Measurements from ENCODE around the gene TMEM184B. TPM values are rescaled to one million over a fixed set of nuclear protein-coding genes. Genes with fewer than 3 reads are reported as not detected.

TMEM184B gene
- total RNA-seq, 1 donor from 2014 or later = 81.0 TPM

DNA sequence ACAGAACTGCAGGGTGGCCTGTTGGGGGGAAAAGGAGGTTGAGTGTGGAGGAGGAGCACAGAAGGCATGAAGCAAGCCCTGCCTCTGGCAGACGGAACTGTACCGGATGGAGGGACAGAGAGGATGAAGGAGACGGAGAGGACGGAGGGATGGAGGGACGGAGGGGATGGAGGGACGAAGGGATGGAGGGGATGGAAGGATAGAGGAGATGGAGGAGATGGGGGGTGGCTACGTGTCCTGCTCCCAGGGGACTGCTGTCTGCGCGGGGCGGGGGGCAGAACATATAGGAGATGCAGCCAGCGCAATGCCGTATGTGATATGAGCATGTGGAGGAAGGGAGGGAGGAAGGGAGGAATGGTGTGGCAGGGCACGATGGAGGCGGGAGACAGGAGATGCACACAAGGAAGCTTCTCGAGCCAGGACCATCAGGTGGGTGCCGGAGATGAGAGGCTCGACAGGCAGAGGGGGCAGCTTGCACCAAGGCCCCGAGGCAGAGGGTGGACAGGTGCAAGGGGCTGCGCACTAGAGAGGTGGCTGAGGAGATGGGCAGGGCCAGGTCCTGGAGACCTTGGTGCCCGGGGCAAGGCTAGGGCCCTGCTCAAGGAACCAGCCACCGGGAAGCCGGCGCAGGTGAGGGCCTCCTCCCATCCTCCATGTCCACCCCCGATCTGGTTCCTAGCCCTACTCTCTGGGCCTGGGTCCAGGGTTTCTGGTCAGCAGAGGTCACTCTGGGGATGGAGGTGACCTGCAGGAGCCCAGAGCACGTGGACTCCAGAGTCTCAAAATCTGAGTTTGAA lies 45.8 kb downstream of the TMEM184B start:
- no peak overlapping the region for H3K27ac Mint-ChIP-seq (ENCODE audit: unreplicated experiment)
- no peaks in the 10 kb centered on the region for H3K36me3 Mint-ChIP-seq (ENCODE audit: unreplicated experiment)
- no peaks in the 10 kb centered on the region for H3K9me3 Mint-ChIP-seq (ENCODE audit: unreplicated experiment)

DNA sequence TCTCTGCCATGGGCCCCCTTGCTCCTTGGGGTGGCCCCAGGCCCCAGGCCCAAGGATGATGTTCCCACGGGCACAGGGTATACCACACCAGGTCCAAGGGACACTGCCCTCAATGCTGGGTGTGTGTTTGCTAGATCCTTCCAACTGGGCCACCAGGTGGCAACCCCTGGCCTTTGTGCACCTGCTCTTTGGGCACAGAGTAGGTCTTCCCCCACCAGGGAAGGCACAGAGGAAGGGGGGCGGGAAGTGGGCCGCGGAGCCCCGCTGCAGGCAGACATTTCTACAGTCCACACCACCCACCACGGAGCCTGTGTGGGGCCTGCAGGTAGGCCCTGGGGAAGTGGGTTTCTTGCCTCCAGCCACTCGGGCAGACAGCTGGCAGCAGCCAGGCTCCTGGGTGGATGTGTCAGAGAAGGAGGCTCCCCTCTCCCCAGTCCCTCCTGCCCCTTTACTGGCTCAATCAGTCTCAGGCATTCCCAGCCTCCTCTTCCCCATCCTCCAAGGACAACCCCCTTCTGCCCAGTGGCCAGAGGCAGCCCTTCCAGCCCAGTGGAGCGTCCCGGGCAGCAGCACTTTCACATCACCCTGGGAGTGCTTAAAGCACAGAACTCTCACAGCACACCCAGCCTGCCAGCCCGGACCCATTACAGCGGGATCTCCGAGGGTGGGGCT lies 49.4 kb downstream of the TMEM184B start:
- Mint-ChIP-seq H3K9me3 (ENCODE audit: unreplicated experiment) (peaks cover 4% of the 10 kb centered on the region), H3K27me3 (ENCODE audit: unreplicated experiment) (peaks cover 8% of the 10 kb centered on the region), H3K27ac (ENCODE audit: unreplicated experiment) (no peak overlapping the region), H3K4me3 (ENCODE audit: unreplicated experiment) (no peak overlapping the region), H3K4me1 (ENCODE audit: low read depth, unreplicated experiment) (peaks cover 19% of the 10 kb centered on the region), H3K36me3 (ENCODE audit: unreplicated experiment) (no peaks in the 10 kb centered on the region)
- TF ChIP-seq, protein P1, sequence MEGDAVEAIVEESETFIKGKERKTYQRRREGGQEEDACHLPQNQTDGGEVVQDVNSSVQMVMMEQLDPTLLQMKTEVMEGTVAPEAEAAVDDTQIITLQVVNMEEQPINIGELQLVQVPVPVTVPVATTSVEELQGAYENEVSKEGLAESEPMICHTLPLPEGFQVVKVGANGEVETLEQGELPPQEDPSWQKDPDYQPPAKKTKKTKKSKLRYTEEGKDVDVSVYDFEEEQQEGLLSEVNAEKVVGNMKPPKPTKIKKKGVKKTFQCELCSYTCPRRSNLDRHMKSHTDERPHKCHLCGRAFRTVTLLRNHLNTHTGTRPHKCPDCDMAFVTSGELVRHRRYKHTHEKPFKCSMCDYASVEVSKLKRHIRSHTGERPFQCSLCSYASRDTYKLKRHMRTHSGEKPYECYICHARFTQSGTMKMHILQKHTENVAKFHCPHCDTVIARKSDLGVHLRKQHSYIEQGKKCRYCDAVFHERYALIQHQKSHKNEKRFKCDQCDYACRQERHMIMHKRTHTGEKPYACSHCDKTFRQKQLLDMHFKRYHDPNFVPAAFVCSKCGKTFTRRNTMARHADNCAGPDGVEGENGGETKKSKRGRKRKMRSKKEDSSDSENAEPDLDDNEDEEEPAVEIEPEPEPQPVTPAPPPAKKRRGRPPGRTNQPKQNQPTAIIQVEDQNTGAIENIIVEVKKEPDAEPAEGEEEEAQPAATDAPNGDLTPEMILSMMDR (IDR thresholded peaks at IDR 0.05; ENCODE audit: partially characterized antibody, unreplicated experiment) = no peak
- DNase-seq = no peak

More for the DNA sequence above, 45.8 kb downstream of the TMEM184B start:
- Mint-ChIP-seq H3K27me3 (ENCODE audit: unreplicated experiment) (peaks cover 6% of the 10 kb centered on the region), H3K4me1 (ENCODE audit: low read depth, unreplicated experiment) (peaks cover 13% of the 10 kb centered on the region), H3K4me3 (ENCODE audit: unreplicated experiment) (no peak overlapping the region)
- TF ChIP-seq, protein P1 (IDR thresholded peaks at IDR 0.05; ENCODE audit: partially characterized antibody, unreplicated experiment) = no peak
- DNase-seq = no peak

DNA sequence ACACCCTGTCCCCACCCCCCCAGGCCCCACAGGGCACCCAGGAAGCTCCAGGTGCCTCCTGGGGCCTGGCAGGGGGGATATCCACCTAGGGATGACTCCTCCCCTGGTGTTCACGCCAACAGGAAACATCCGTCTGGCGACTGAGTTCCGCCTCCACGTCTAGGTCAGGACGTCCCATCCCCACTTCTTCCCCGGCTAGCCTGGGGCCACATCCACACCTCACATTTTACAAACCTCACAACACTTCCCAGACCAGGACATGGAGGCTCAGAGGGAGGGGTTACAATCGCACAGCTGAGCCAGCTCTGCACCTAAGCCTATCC lies 50.1 kb downstream of the TMEM184B start:
- peaks cover 8% of the 10 kb centered on the region for H3K27me3 Mint-ChIP-seq (ENCODE audit: unreplicated experiment)
- TF ChIP-seq, protein P1 (IDR thresholded peaks at IDR 0.05; ENCODE audit: partially characterized antibody, unreplicated experiment) = no peak
- DNase-seq = no peak
- no peaks in the 10 kb centered on the region for H3K36me3 Mint-ChIP-seq (ENCODE audit: unreplicated experiment)
- H3K9me3 Mint-ChIP-seq (ENCODE audit: unreplicated experiment) = peaks cover 4% of the 10 kb centered on the region
- H3K27ac Mint-ChIP-seq (ENCODE audit: unreplicated experiment) = no peak overlapping the region
- no peak overlapping the region for H3K4me3 Mint-ChIP-seq (ENCODE audit: unreplicated experiment)
- peaks cover 25% of the 10 kb centered on the region for H3K4me1 Mint-ChIP-seq (ENCODE audit: low read depth, unreplicated experiment)

DNA sequence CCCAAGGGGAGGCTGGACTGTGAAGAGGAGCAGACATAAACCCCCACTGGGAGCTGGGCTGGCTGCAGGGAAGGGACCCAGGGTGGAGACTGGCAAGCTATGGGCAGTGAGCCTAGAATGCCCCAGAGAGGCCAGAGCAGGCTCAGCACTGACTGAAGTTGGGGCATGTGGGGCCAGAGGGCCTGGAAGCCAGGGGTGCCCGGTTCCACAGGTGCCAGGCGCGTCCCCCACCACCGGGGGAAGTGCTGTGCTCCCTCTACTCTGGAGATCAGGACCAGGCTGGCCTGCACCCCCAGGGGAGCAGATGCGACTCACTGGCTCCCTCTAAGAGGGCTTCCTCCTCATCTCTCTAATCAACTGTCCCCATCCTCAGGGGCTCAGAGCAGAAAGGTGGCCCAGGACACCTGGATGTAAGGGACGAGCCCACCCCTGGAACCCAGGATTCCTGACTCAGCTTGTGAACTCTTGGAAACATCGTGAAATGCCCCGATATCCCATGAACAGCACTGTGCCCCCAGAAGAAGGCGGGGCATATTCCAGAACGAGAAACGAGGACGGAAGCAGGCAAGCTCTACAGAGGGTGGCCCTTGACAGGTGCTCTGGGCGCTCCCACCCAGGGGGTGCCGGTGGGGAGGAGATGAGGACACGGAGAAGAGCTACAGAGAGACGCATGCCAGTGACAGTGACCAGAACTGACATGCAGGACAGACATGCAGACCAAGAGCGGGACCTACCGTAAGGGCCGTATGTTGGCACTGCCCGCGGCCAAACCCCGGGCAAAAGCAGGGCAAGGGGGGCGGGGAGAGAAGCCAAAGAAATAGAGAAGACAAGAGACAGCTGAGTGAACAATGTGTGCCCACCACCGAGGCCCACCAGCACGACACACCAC lies 50.7 kb downstream of the TMEM184B start:
- peak overlapping the region; percentile 66 for H3K27ac Mint-ChIP-seq (ENCODE audit: unreplicated experiment)
- H3K4me1 Mint-ChIP-seq (ENCODE audit: low read depth, unreplicated experiment) = peaks cover 25% of the 10 kb centered on the region
- TF ChIP-seq, protein P1 (IDR thresholded peaks at IDR 0.05; ENCODE audit: partially characterized antibody, unreplicated experiment) = no peak
- H3K9me3 Mint-ChIP-seq (ENCODE audit: unreplicated experiment) = peaks cover 4% of the 10 kb centered on the region
- H3K27me3 Mint-ChIP-seq (ENCODE audit: unreplicated experiment) = peaks cover 8% of the 10 kb centered on the region
- DNase-seq = no peak
- no peak overlapping the region for H3K4me3 Mint-ChIP-seq (ENCODE audit: unreplicated experiment)
- no peaks in the 10 kb centered on the region for H3K36me3 Mint-ChIP-seq (ENCODE audit: unreplicated experiment)

Data from glutamatergic neuron (in vitro differentiated cells).